Stimulated activated CD4-positive, alpha-beta T cell treated with anti-CD3 and anti-CD28 coated beads, Interleukin-1b, Interleukin-23, amount 100 ng/mL, for 4 hours (primary cell): ENCODE data around the gene TMEFF1.
"Not testable (repeated sequence)": the region's sequence is repeated elsewhere in the genome, so short reads cannot be mapped to it uniquely, and the experiment has no call there.

Experiments
- DNase-seq, 2 donors: peaks; one replicate each; pipeline ENCODE4 v3.0.0-alpha.2; 2020; ENCODE audit warnings: low read depth in 2 of 2

Gene TMEFF1, protein sequence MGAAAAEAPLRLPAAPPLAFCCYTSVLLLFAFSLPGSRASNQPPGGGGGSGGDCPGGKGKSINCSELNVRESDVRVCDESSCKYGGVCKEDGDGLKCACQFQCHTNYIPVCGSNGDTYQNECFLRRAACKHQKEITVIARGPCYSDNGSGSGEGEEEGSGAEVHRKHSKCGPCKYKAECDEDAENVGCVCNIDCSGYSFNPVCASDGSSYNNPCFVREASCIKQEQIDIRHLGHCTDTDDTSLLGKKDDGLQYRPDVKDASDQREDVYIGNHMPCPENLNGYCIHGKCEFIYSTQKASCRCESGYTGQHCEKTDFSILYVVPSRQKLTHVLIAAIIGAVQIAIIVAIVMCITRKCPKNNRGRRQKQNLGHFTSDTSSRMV

GRCh38 chr9:100472788-100473275 is at the start of gene TMEFF1:
TMEFF1 (plus strand) TSS chr9:100473149; CDS start chr9:100473545, 396 bp downstream.
- DNase-seq = peak; percentile 15 to 48

- DNase-seq = no peak
These were observed 47.2 kb upstream of the TMEFF1 start for GRCh38 chr9:100425758-100426157.

DNA sequence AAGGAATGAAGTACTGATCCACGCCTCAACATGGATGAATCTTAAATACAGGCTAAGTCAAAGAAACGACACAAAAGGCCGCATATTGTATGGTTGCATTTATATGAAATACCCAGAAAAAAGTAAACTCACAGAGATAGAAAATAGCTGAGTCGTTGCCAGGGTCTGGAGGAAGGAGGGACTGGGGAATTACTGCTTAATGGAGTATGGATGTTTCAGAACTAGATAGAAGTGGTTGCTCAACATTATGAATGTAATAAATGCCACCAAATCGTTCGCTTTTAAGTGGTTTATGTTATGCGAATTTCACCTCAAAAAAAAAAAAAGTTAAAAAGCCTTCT is 46.8 kb upstream of the TMEFF1 start:
- no peak for DNase-seq

DNA sequence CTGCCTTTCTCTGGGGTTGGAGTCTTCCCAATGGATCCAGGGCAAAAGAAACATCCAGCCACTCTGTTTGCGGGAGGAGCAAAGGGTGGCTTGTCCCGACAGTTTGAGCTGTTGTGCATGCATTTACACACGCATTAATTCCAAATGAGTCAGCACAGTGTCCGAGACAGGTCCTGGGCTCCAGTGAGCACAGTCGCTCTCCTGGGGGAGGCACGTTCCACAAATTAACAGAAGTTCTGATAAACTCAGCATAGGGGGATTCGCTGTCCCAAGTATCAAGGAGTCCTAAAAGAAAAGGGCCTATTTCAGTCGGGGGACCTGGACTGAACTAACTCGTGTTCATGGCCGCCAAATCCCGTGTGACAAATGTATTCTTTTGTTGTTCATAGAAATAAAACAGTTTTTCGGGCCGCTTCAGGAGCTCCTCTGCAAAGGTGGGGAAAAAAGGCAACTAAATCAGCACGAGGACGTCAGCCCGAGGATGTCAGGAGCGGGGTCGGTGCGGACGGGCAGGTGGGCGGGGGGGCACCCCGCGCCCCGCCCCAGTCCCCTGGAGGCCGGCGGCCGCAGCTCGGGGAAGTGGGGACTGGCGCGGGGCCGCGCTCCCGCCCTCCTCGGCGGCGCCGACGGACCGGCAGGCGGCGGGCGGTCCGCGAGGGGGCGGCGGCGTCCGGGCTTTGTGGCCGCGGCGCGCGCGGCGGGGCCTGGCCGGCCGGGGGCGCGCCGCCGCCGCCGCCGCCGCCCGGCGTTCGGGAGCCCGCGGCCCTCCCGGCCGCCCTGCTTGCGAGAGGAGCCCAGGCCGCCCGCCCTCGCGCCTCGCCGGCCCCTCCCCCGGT is 46.2 kb upstream of the TMEFF1 start, which contains the start of gene MSANTD3:
TSS of gene MSANTD3 (plus strand) at position 614 of the 836 bp plus-strand sequence. CDS start 14,796 bp downstream, outside the sequence.
- DNase-seq = peak; percentile 18 to 53

DNA sequence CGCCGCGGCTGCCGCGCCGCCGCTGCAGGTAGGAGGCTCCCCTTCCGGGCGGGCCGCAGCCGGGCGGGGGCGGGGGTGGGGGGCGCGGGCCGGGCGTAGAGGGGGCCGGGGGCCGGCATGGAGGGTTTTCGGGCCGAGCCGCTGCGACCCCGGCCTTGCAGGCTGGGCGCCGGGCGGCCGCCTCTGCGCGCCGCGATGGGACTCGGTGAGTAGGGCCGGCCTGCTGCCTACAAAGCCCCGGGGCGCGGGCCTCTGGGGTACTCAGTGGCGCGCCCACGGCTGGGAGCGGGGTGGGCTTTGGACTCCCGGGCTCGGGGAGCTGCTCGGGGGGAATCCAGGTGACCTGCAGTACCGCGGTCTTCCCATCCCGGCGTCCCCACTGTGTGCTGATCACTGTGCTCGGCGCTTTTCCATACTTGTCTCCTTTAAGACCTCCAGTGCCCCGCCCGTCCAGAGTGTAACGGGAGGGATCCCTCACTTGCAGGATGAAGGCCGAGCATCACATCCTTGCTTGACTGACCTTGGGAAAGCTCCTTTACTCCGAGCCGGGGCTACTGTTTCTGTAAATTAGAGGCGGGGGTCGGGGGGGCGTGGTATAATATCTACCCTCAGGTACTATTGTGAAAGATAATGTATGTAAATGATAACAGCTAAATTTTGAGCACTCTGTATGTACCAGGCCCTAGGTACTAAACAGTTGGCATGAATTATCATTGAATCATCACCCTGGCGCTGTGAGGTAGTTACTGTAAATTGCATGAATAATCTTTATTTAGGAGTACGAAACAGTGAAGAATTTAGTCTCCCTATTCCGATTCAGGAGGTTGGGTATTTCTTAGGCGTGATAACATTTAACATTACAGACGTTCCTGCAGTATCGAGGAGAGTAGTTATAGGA is 45.3 kb upstream of the TMEFF1 start:
- DNase-seq = no peak

GRCh38 chr9:100428871-100429654 is 43.9 kb upstream of the TMEFF1 start:
- DNase-seq = no peak

- DNase-seq = no peak
These were observed 42.5 kb upstream of the TMEFF1 start for GRCh38 chr9:100430286-100430940.

DNA sequence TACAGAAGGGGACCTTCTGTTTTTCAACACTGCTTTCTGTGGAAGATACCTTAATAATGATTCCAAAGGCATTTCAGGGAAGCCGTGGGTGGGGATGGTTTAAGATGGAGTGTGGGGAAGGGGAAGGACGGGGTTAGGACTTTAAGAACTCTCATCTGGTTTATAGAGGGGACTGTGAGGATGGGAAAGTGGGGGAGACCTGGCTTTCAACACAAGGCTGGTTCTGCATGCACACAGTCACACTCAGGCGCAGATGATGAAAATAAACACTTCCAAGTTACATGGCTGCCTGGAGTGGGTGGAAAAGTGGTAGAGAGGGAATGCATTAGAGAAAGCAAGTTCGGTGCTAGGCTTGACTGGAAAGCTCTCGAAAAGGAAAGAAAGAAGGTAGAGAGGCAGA is 41.1 kb upstream of the TMEFF1 start:
- DNase-seq = no peak

- no peak for DNase-seq
These were observed 40.2 kb upstream of the TMEFF1 start for GRCh38 chr9:100432736-100433135.

GRCh38 chr9:100436571-100436970 is 36.4 kb upstream of the TMEFF1 start:
- DNase-seq = no peak

DNA sequence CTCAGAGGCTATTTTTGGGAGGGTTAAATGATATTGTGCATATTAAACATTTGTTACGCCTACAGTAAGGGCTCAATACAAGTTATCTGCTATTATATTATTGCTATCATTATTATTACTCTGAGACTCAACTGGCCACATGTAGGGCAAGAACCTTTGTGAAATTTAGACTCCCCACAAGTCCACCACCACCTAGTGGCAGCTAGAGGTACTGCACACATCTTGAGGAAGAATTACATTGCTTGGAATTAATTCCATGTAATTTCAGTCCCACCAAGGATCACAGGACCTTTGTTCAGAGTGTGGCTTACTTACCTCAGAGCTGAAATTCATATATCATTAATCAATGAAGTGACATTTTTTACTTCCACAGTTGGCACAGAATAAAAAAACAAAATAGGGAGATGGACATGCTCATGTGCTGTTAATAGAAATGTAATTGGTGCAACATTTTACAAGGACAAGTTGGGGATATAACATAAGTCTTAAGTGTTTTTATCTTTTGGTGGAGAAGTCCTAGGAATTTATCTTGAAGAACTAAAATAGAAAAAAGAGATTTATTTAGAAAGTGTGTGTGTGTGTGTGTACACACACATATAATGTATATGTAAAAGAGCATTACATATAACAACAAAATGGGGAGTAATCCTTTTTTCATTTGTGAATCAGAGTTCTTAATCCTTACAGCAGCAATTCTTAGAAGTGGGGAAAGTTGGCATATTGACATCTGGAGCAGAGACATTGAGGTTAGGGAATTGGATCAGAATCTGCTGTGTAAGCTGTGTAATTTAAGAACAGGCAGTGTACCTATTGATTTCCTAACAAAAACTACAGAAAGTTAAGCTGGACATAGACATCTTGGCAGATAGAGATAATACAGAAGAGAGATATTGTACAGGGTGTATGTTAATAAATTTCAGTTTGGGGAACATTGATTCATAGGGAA is 34.8 kb upstream of the TMEFF1 start:
- peak; percentile 44 to 65 for DNase-seq

DNA sequence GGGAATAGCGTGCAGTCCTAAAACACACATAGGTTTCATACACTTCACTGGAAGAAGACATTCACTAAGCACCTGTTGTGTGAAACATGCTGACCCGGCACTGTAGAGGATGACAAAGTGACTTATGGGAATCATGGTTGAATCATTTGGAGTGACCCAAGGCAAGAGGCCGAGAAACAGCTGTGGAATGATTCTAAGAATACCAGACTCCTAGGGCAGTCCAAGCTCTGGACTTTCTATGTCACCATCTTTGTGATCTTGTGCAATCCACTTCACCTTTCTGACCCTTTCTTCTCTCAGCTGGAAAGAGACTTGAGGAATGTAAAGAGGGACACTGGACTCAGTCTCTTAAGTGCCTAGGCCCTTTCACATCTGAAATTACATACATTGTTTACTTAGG is 32.9 kb upstream of the TMEFF1 start:
- DNase-seq = no peak

DNA sequence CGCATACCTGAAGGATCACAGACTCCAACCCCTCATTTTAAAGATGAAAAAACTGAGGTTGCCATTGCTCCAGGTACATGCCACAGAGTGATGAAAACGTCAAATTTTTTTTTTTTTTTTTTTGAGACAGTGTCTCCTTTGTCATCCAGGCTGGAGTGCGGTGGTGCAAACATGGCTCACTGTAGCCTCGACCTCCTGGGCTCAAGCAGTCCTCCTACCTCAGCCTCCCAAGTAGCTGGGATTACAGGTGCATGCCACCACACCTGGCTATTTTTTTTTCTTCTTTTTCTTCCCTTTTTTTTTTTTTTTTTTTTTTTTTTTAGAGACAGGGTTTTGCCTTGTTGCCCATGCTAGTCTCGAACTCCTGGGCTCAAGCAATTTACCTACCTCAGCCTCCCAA is 32.5 kb upstream of the TMEFF1 start:
- DNase-seq = not testable (repeated sequence)

DNA sequence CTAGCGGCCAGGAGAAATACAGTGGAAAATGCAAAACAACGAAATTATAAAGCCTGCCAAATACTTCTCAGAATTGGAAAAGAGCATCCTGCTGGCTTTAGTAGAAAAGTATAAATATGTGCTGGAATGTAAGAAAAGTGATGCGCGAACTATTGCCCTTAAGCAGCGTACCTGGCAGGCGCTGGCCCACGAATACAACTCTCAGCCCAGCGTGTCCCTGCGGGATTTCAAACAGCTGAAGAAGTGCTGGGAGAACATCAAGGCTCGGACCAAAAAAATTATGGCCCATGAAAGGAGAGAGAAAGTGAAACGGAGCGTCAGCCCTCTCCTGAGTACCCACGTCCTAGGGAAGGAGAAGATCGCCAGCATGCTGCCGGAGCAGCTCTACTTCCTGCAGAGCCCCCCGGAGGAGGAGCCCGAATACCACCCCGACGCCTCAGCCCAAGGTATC is 31.0 kb upstream of the TMEFF1 start:
- no peak for DNase-seq

DNA sequence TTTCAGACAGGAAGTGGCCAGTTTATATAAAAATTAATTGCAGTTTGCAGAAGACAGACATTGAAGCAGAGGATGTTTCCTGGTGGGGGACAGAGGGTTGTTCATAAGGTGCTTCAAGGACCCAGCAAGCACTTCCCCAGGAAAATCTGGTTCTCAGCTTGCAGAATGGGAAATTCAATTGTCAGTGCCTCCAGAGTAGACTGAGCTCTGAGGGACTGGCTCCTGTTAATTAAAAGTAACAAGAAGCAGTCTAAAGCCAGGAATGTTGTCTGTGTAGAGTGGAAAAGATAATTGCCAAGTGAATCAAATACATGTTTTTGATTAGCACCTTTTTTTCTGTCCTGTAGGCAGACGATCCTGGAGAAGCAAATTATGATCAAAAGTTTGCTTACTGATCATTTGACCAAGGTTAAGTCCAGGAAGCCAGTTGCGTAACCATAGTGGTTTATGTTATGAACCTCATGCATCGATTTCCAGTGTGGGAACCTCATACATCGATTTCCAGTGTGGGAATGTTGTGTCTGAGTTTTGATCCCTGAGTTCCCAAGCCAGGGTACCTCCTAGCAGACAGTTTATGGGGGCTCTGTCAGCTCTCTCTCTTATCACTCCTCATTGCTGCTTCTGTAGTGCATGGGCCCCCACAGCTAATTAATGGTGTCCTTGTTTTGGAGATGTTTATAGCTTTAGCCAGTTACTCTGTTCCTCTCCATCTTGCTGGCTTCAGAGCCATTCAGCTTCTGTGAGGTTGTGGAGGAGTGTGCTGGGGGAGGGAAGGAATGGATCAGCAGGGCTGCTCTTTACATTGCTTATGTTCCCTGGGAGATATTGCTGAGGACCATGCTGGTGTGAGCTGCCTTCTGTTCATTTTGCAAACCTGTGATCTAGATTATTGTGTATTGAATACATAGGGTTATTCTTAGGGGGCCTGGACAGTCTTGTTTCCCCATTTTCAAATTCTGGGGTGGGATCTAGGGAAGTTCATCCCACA is 28.9 kb upstream of the TMEFF1 start:
- DNase-seq = no peak

DNA sequence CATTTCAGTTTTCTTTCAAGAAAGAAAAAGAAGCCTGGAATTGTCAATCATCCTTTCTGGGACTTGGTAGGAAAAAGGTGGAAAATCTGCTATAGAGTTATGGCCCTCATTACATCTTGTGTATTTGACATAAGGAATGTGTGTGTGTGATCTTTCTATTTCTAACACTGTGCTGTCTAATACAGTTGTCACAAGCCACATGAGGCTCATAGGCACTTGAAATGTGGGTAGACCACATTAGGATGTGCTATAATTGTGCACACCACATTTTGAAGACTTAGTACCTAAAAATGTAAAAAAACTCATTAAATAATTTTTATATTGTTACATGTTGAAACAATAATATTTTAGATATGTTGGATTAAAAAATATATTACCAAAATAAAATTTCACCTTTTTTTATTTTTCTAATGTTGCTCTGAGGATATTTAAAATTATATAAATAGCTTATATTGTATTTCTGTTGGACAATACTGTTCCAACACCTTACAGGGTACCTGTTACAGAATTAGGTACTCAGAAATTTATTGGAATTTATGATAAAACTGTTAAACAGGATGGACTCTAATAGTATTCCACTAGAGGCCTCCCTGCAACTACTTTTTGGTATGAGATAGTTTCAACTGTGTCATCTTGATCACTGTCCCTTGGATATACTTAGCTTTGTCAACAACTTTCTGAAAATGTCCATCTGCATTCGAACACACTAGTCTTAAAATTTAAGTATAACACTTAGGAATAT is 27.6 kb upstream of the TMEFF1 start:
- no peak for DNase-seq

DNA sequence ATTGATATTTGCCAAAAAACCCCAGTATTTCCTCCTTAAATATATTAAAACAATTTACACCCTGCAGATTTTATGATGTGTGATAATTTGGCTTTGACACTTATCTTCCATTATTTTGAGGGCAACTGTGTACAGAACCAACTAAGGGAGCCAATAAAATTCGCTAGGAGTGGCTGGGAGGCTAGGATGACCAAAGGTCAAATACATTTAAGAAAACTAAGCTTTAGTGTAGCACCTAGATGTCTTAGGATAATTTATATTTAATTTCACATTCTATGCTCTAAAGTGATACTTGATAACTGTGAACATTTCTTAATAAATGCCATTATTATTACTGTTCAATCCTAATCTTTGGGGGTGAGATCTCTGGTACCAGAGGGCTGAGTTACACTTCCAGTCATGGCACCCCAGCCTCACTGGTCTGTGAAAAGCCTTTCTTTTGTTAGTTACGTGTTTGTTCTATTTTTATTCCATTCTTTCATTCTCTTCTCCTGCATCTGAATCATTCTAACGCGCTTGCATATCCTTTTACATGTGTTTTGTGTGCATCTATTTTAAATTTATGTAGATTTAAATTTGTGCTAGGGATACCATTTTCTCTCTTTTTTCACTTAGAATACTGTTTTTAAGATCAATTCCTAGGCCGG is 26.9 kb upstream of the TMEFF1 start:
- no peak for DNase-seq
